AG08395 (cell line): ENCODE measurements around the gene MYO7B.

Source experiments
- DNase-seq: peaks from one replicate; pipeline ENCODE4 v3.0.0; 2012; ENCODE audit warnings: mixed read lengths, low spot score

MYO7B gene

GRCh38 chr2:127609818-127610217 is 74.3 kb downstream of the MYO7B start:
- DNase-seq, result no peak

- DNase-seq, result no peak
Measured at GRCh38 chr2:127610561-127610960, 75.1 kb downstream of the MYO7B start.

- DNase-seq, result no peak
Measured at GRCh38 chr2:127611076-127611925, 75.8 kb downstream of the MYO7B start.

GRCh38 chr2:127612111-127612822 is 76.8 kb downstream of the MYO7B start:
- no peak for DNase-seq

GRCh38 chr2:127614246-127614645 is 78.8 kb downstream of the MYO7B start:
- no peak for DNase-seq

- DNase-seq, result peak; percentile 94
Measured at GRCh38 chr2:127614731-127615130, 79.2 kb downstream of the MYO7B start.

- no peak for DNase-seq
Measured at GRCh38 chr2:127615511-127616166, 80.2 kb downstream of the MYO7B start.

GRCh38 chr2:127618551-127619202 is 83.2 kb downstream of the MYO7B start:
- no peak for DNase-seq

GRCh38 chr2:127619203-127619590 is 83.7 kb downstream of the MYO7B start:
- DNase-seq, result no peak

- no peak for DNase-seq
Measured at GRCh38 chr2:127619877-127620705, 84.6 kb downstream of the MYO7B start.

- DNase-seq, result no peak
Measured at GRCh38 chr2:127620866-127621265, 85.4 kb downstream of the MYO7B start.

GRCh38 chr2:127621981-127622431 is 86.5 kb downstream of the MYO7B start:
- DNase-seq, result no peak

GRCh38 chr2:127622561-127623387 is 87.3 kb downstream of the MYO7B start:
- no peak for DNase-seq

- DNase-seq, result no peak
Measured at GRCh38 chr2:127623388-127624319, 88.2 kb downstream of the MYO7B start.

- no peak for DNase-seq
Measured at GRCh38 chr2:127624320-127624755, 88.9 kb downstream of the MYO7B start.

GRCh38 chr2:127624756-127625571 is 89.5 kb downstream of the MYO7B start:
- no peak for DNase-seq

- DNase-seq, result no peak
Measured at GRCh38 chr2:127625572-127625951, 90.1 kb downstream of the MYO7B start.

- no peak for DNase-seq
Measured at GRCh38 chr2:127626175-127626574, 90.7 kb downstream of the MYO7B start.
